Loucy (cell line): ENCODE measurements around the gene OR6Y1.
A peak's percentile ranks its signal among the peaks of the same experiment; 100 is the strongest.

ENCODE experiments used
- H2AFZ ChIP-seq: fragments of 200-600 bp; sonication (generic); 2 replicates; pipeline ENCODE4 v1.6.0; 2016; ENCODE audit warnings: antibody characterized with exemption, mild to moderate bottlenecking, low read length, moderate library complexity
- H3F3A ChIP-seq: fragments of 200-600 bp; 2 replicates; pipeline ENCODE4 v1.6.0; 2016; ENCODE audit warnings: antibody characterized with exemption, low read depth, mild to moderate bottlenecking
- H3K27me3 ChIP-seq: fragments of 200-600 bp; sonication (generic); 2 replicates; pipeline ENCODE4 v1.6.1; 2014; ENCODE audit warnings: low read length, mild to moderate bottlenecking; ENCODE audit not compliant: insufficient read depth, poor library complexity, severe bottlenecking
- H3K36me3 ChIP-seq: fragments of 200-600 bp; sonication (generic); 2 replicates; pipeline ENCODE4 v1.6.1; 2016; ENCODE audit warnings: low read length; ENCODE audit not compliant: insufficient read depth
- H3K4me1 ChIP-seq: fragments of 200-600 bp; sonication (generic); 2 replicates; pipeline ENCODE4 v1.5.1; 2014; ENCODE audit warnings: low read length, mild to moderate bottlenecking; ENCODE audit not compliant: insufficient read depth, poor library complexity, severe bottlenecking
- H3K4me2 ChIP-seq: fragments of 200-600 bp; sonication (generic); 2 replicates; pipeline ENCODE4 v1.6.0; 2014; ENCODE audit warnings: antibody characterized with exemption, low read length, low read depth, mild to moderate bottlenecking; ENCODE audit not compliant: poor library complexity, severe bottlenecking
- H3K4me3 ChIP-seq: fragments of 200-600 bp; sonication (generic); 2 replicates; pipeline ENCODE4 v1.5.1; 2014; ENCODE audit warnings: low read length, mild to moderate bottlenecking, mixed read lengths; ENCODE audit not compliant: poor library complexity, severe bottlenecking
- H3K79me2 ChIP-seq: fragments of 200-600 bp; sonication (generic); 2 replicates; pipeline ENCODE4 v1.6.1; 2014; ENCODE audit warnings: low read length; ENCODE audit not compliant: insufficient read depth
- H3K9ac ChIP-seq: fragments of 200-600 bp; sonication (generic); 2 replicates; pipeline ENCODE4 v1.6.0; 2014; ENCODE audit warnings: mild to moderate bottlenecking, low read depth, low read length, moderate library complexity; ENCODE audit not compliant: poor library complexity, severe bottlenecking
- H3K9me2 ChIP-seq: fragments of 200-600 bp; sonication (generic); replicated peaks from 2 replicates; pipeline ENCODE4 v1.6.1; 2016; ENCODE audit warnings: low read depth, low read length, mixed read lengths
- H3K9me3 ChIP-seq: fragments of 200-600 bp; sonication (generic); 2 replicates; pipeline ENCODE4 v1.6.1; 2014; ENCODE audit warnings: mild to moderate bottlenecking, antibody characterized with exemption, low read length, low read depth; ENCODE audit not compliant: insufficient read depth
- H4K20me1 ChIP-seq: fragments of 200-600 bp; sonication (generic); 2 replicates; pipeline ENCODE4 v1.6.0; 2014; ENCODE audit warnings: antibody characterized with exemption, low read length, mild to moderate bottlenecking; ENCODE audit not compliant: insufficient read depth, poor library complexity, severe bottlenecking
- EZH2phosphoT487 ChIP-seq: fragments of 200-600 bp; IDR thresholded peaks from 2 replicates; pipeline ENCODE4 v1.6.1; 2018; ENCODE audit warnings: antibody characterized with exemption, mild to moderate bottlenecking, moderate library complexity, borderline replicate concordance
- TF ChIP-seq, protein P1 (sequence below): fragments of 200-600 bp; sonication (generic); conservative IDR thresholded peaks from 2 replicates; pipeline ENCODE4 v1.5.1; 2014; ENCODE audit warnings: mild to moderate bottlenecking, antibody characterized with exemption, low read length

Gene OR6Y1

DNA sequence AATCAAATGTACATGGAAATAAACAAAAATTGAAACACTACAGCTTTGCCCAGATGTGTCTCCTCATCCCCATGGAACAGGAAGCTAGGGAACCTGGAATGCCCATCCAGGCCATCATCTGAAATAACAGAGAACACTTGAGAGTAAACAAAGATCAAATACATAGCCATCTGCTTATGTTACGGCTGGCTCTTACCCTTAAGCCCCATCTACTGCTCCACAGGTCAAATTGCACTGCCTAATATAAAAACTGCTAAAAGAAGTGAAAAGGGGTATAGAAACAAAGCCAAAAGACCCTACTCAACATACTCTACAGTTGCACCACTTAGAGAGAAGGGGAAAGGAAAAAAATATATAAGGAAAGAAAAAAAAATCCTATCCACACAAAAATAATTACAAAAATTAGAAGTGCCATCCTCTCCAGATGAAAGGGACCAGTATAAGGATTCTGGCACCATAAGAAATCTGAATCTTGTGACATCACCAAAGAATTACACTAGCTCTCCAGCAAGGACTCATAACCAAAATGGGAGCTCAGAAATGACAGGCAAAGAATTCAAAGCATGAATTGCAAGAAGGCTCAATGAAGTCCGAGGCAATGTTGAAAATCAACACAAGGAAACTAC lies 26.9 kb downstream of the OR6Y1 start:
- H3K27me3 ChIP-seq, result no peaks in the 10 kb centered on the region
- no peak overlapping the region for H3K4me3 ChIP-seq
- H3K4me2 ChIP-seq, result no peak overlapping the region

DNA sequence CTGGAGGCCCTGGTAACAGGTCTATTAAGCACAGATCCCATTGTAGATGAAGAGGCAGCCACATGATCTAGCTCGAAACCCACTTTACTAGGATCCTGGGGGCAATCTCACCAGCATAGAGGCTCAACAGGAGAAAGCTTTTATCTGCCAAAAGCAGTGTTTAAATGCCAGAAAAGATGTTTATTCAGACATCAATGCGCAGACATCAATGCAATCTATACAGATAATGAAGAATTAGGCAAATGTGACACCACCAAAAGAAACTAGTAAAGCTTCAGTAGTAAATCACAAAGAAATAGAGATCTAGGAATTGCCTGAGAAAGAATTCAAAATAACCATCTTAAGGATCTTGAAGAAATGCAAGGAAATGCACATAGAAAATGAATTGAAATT lies 32.5 kb downstream of the OR6Y1 start:
- no peak overlapping the region for H3K4me3 ChIP-seq
- TF ChIP-seq EZH2phosphoT487, result no peak
- TF ChIP-seq, protein P1, sequence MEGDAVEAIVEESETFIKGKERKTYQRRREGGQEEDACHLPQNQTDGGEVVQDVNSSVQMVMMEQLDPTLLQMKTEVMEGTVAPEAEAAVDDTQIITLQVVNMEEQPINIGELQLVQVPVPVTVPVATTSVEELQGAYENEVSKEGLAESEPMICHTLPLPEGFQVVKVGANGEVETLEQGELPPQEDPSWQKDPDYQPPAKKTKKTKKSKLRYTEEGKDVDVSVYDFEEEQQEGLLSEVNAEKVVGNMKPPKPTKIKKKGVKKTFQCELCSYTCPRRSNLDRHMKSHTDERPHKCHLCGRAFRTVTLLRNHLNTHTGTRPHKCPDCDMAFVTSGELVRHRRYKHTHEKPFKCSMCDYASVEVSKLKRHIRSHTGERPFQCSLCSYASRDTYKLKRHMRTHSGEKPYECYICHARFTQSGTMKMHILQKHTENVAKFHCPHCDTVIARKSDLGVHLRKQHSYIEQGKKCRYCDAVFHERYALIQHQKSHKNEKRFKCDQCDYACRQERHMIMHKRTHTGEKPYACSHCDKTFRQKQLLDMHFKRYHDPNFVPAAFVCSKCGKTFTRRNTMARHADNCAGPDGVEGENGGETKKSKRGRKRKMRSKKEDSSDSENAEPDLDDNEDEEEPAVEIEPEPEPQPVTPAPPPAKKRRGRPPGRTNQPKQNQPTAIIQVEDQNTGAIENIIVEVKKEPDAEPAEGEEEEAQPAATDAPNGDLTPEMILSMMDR, result no peak
- H2AFZ ChIP-seq, result no peak overlapping the region
- no peaks in the 10 kb centered on the region for H3F3A ChIP-seq
- no peaks in the 10 kb centered on the region for H3K36me3 ChIP-seq
- no peak overlapping the region for H3K4me2 ChIP-seq
- H3K4me1 ChIP-seq, result no peaks in the 10 kb centered on the region
- no peaks in the 10 kb centered on the region for H3K9me2 ChIP-seq
- H4K20me1 ChIP-seq, result no peaks in the 10 kb centered on the region
- no peaks in the 10 kb centered on the region for H3K27me3 ChIP-seq
- H3K9ac ChIP-seq, result no peak overlapping the region
- no peaks in the 10 kb centered on the region for H3K79me2 ChIP-seq
- H3K9me3 ChIP-seq, result no peaks in the 10 kb centered on the region

More for the DNA sequence above, 26.9 kb downstream of the OR6Y1 start:
- no peaks in the 10 kb centered on the region for H3F3A ChIP-seq
- no peak overlapping the region for H3K9ac ChIP-seq
- H3K36me3 ChIP-seq, result no peaks in the 10 kb centered on the region
- H3K9me2 ChIP-seq, result no peaks in the 10 kb centered on the region
- H3K9me3 ChIP-seq, result no peaks in the 10 kb centered on the region
- no peak overlapping the region for H2AFZ ChIP-seq
- TF ChIP-seq, protein P1, result peak; percentile 64
- TF ChIP-seq EZH2phosphoT487, result no peak
- H3K79me2 ChIP-seq, result no peaks in the 10 kb centered on the region
- no peaks in the 10 kb centered on the region for H4K20me1 ChIP-seq
- no peaks in the 10 kb centered on the region for H3K4me1 ChIP-seq

DNA sequence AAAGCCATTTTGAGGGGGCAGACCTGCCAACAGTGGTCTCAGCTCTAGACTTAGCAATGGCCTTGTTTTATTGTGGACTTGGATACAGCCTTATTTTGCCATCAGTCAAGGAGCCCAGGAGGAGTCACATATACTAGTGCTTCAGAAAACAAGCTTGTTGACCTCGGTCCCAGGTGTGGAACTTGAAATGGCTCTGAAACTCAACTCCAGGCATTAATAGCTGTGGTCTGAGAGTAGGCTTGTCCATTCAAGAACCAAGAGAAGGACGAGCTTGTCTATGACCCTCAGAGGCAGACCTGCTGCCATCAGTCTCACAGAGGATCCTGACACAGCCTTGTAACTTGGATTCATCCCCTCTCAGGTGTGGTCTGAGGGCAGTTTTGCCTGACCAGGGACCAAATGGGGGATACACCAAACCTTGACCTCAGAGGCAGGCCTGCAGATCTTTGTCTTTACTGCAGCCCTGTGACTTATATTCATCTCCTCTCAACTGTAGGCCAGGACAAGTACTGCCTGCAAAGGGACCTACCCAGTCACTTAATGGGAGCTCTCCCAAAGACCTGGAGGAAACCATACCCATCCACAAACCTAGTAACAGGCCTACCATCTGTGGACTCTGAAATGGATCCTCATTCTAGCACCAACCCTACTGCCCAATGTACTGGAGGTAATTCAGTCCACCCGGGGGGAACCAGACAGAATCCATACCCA lies 33.1 kb downstream of the OR6Y1 start:
- Histone ChIP-seq H3K27me3 (no peaks in the 10 kb centered on the region), H3K4me2 (no peak overlapping the region), H4K20me1 (no peaks in the 10 kb centered on the region), H3K36me3 (no peaks in the 10 kb centered on the region), H3K9ac (no peak overlapping the region), H3K4me1 (no peaks in the 10 kb centered on the region), H3K4me3 (no peak overlapping the region), H3F3A (no peaks in the 10 kb centered on the region), H2AFZ (no peak overlapping the region), H3K9me2 (no peaks in the 10 kb centered on the region), H3K79me2 (no peaks in the 10 kb centered on the region), H3K9me3 (no peaks in the 10 kb centered on the region)
- TF ChIP-seq, protein P1, result no peak
- TF ChIP-seq EZH2phosphoT487, result no peak
